WERI-Rb-1 (cell line): ENCODE data around the gene SEC14L6.
A peak's percentile ranks its signal among the peaks of the same experiment; 100 is the strongest.
"Not testable (repeated sequence)": the region's sequence is repeated elsewhere in the genome, so short reads cannot be mapped to it uniquely, and the experiment has no call there.

Source experiments
- DNase-seq: peaks from one replicate; pipeline ENCODE4 v3.0.0-alpha.2; 2020
- H3K27ac ChIP-seq: fragments of 250-450 bp; sonication (Bioruptor Pico); 2 replicates; pipeline ENCODE4 v1.5.1; 2020; ENCODE audit warnings: mild to moderate bottlenecking, moderate library complexity
- H3K27me3 ChIP-seq: fragments of 250-450 bp; sonication (Bioruptor Pico); 2 replicates; pipeline ENCODE4 v1.5.1; 2021; ENCODE audit warnings: mild to moderate bottlenecking, low read depth, moderate library complexity; ENCODE audit not compliant: insufficient read depth, severe bottlenecking
- H3K36me3 ChIP-seq: fragments of 250-450 bp; sonication (Bioruptor Pico); 2 replicates; pipeline ENCODE4 v1.5.1; 2020; ENCODE audit warnings: mild to moderate bottlenecking, moderate library complexity
- H3K4me3 ChIP-seq: 2 replicates; pipeline ENCODE4 v1.5.1; 2011; ENCODE audit warnings: low read depth, mild to moderate bottlenecking, control low read depth, low read length
- H3K9me3 ChIP-seq: fragments of 250-450 bp; sonication (Bioruptor Pico); 2 replicates; pipeline ENCODE4 v1.5.1; 2021; ENCODE audit warnings: mild to moderate bottlenecking, moderate library complexity; ENCODE audit not compliant: severe bottlenecking
- TF ChIP-seq, protein P1 (sequence below): IDR thresholded peaks from 2 replicates; pipeline ENCODE4 v1.5.1; 2011; ENCODE audit warnings: low read depth, mild to moderate bottlenecking, control low read depth, inconsistent platforms, low read length

The SEC14L6 gene

DNA sequence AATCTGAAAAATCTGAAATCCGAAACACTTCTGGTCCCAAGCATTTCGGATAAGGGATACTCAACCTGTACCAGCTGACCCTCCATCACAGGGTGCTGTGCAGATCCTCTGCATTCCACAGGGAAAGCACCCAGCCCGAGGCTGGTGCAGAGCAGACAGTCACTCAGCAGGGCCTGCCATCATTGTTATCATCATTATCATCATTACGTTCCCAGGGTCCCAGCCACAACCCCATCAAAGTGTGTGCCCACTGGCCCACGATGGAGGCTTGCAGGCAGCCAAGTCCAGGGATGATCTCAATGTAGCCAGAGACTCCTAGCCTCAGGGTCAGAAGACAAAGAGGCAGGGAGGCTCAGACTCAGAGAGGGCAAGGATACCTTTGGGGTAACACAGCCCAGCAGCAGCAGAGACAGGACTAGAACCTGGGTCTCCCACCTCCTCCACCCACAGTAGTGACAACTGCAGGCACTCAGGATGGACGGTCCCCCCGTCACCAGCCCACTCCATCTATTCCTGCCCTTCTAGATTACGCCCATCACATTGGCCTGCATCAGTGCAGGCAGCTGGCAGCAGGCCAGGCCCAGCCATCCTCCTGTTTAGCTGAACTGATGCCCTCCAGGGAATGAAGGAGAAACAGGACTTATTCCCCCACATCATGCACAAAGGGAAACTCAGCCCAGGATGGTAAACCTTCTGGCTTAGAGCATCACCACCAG lies 17.7 kb upstream of the SEC14L6 start:
- Histone ChIP-seq H3K27me3 (no peaks in the 10 kb centered on the region), H3K36me3 (no peaks in the 10 kb centered on the region), H3K9me3 (no peaks in the 10 kb centered on the region), H3K4me3 (no peak overlapping the region), H3K27ac (no peak overlapping the region)
- no peak for DNase-seq
- TF ChIP-seq, protein P1, sequence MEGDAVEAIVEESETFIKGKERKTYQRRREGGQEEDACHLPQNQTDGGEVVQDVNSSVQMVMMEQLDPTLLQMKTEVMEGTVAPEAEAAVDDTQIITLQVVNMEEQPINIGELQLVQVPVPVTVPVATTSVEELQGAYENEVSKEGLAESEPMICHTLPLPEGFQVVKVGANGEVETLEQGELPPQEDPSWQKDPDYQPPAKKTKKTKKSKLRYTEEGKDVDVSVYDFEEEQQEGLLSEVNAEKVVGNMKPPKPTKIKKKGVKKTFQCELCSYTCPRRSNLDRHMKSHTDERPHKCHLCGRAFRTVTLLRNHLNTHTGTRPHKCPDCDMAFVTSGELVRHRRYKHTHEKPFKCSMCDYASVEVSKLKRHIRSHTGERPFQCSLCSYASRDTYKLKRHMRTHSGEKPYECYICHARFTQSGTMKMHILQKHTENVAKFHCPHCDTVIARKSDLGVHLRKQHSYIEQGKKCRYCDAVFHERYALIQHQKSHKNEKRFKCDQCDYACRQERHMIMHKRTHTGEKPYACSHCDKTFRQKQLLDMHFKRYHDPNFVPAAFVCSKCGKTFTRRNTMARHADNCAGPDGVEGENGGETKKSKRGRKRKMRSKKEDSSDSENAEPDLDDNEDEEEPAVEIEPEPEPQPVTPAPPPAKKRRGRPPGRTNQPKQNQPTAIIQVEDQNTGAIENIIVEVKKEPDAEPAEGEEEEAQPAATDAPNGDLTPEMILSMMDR = no peak

DNA sequence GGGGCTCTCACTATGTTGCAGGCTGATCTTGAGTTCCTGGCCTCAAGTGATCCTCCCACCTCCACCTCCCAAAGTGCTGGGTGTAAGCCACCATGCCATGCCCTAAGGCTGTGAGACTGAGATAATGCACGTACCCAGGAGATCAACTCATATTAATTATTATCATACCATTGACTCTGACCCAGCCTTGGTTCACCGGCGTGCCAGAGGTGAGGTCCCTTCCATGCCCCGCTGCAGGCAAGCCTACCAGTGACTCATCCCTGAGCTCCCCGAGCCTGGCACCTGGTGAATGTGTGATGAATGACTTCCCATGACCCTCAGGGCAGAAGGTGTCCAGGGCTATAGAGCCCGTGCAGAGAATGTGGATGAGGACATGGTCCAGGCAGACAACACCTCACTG lies 15.8 kb upstream of the SEC14L6 start:
- H3K36me3 ChIP-seq = no peaks in the 10 kb centered on the region
- H3K27me3 ChIP-seq = no peaks in the 10 kb centered on the region
- H3K9me3 ChIP-seq = no peaks in the 10 kb centered on the region
- DNase-seq = no peak
- H3K4me3 ChIP-seq = no peak overlapping the region
- H3K27ac ChIP-seq = no peak overlapping the region
- TF ChIP-seq, protein P1 = no peak

DNA sequence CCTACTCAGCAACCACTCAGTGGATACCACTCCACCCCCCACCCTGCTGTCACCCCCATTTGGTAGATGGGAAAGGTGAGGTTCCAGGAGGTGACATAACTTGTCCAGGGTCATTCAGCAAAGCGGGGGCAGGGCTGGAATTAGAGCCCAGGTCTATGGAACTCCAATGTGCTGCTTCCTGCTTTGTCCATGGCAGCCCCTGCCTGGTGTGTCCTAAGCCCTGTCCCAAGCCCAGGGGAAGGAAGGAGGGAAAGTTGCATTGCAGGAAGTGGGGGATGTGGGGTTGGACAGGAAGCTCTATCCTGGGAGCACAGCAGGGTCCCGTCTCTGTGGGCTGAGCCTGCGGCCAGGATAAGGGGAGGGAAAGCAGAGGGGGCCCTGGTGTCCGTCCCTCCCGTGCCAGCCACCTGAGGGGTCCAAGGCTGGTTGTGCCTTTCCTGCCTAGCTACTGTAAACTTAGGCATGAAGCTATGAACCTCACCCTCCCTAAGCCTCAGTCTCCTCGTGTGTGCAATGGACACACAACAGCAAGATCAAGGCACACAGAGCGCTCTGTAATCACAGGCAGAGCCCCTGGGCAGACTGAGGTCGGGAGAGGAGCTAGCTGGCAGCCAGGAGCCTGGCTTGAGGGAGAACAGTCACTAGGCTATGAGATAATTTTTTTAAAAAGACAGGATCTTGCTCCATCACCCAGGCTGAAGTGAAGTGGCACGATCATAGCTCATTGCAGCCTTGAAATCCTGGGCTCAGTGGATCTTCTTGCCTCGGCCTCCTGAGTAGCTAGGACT lies 15.1 kb upstream of the SEC14L6 start:
- no peaks in the 10 kb centered on the region for H3K9me3 ChIP-seq
- TF ChIP-seq, protein P1 = no peak
- no peak overlapping the region for H3K27ac ChIP-seq
- DNase-seq = no peak
- H3K27me3 ChIP-seq = no peaks in the 10 kb centered on the region
- H3K4me3 ChIP-seq = no peak overlapping the region
- no peaks in the 10 kb centered on the region for H3K36me3 ChIP-seq

DNA sequence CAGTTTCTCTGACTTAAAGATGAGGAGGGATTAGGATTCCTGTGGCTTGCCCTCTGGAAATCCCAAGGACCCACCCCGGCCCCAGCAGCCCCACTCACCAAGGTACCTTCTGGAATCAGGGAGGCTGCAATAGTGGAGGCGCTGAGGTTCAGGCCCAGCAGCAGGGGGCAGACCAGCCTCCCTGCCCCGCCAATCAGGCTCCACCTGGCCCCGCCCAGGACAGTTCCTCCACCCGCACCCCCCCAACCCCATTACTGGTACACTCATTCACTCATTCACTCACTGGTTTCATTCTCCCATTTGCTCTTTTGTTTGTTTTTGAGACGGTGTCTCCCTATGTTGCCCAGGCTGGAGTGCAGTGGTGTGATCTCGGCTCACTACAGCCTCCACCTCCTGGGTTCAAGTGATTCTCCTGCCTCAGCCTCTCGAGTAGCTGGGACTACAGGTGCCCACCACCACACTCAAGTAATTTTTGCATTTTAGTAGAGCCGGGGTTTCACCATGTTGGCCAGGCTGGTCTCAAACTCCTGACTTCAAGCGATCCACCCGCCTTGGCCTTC lies 14.2 kb upstream of the SEC14L6 start:
- not testable (repeated sequence) for H3K27me3 ChIP-seq, H3K4me3 ChIP-seq, H3K27ac ChIP-seq, H3K36me3 ChIP-seq, H3K9me3 ChIP-seq
- TF ChIP-seq, protein P1 = peak; percentile 53
- peak; percentile 47 for DNase-seq

DNA sequence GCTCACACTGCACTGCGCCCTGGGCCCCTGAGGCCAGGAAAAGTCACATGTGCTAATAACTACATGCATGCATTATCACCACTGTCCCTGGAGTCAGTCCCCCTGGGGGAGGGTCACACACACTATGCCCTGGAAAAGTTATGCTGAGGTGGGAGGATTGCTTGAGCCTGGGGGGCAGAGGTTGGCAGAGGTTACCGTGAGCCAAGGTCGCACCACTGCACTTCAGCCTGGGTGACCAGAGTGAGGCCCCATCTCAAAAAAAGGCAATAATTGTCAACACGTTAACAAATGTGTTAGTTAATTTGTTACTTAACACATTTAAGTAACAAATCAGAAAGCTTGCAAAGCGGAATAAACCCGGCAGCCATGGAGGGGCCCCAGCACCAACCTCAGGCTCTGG lies 13.3 kb upstream of the SEC14L6 start:
- Histone ChIP-seq H3K27me3 (no peaks in the 10 kb centered on the region), H3K36me3 (no peaks in the 10 kb centered on the region), H3K27ac (no peak overlapping the region), H3K9me3 (no peaks in the 10 kb centered on the region), H3K4me3 (no peak overlapping the region)
- TF ChIP-seq, protein P1 = no peak
- DNase-seq = no peak
